ENCODE data around the gene ARID4B.

DNA sequence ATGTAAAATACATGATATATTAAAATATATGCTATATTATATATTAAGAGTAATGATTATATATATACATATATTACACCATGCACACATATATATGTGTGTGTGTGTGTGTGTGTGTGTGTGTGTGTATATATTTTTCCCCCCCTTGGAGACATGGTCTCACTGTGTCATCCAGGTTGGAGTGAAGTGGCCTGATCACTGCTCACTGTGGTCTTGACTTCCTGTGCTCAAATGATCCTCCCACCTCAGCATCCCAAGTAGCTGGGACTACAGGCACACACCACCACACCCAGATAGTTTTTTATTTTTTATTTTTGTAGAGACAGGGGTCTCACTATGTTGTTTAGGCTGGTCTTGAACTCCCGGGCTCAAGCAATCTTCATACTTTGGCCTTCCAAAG, 112.5 kb downstream of the ARID4B start:
- TF ChIP-seq, protein P1, sequence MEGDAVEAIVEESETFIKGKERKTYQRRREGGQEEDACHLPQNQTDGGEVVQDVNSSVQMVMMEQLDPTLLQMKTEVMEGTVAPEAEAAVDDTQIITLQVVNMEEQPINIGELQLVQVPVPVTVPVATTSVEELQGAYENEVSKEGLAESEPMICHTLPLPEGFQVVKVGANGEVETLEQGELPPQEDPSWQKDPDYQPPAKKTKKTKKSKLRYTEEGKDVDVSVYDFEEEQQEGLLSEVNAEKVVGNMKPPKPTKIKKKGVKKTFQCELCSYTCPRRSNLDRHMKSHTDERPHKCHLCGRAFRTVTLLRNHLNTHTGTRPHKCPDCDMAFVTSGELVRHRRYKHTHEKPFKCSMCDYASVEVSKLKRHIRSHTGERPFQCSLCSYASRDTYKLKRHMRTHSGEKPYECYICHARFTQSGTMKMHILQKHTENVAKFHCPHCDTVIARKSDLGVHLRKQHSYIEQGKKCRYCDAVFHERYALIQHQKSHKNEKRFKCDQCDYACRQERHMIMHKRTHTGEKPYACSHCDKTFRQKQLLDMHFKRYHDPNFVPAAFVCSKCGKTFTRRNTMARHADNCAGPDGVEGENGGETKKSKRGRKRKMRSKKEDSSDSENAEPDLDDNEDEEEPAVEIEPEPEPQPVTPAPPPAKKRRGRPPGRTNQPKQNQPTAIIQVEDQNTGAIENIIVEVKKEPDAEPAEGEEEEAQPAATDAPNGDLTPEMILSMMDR (IDR thresholded peaks at IDR 0.05) = no peak
- TF ChIP-seq ZFX (IDR thresholded peaks at IDR 0.05; ENCODE audit: borderline replicate concordance) = no peak
